ENCODE measurements around the gene VAV1. TPM values are rescaled to one million over a fixed set of nuclear protein-coding genes. Genes with fewer than 3 reads are reported as not detected.

VAV1 gene
- total RNA-seq, 1 experiment from 2014 or later: not detected

DNA sequence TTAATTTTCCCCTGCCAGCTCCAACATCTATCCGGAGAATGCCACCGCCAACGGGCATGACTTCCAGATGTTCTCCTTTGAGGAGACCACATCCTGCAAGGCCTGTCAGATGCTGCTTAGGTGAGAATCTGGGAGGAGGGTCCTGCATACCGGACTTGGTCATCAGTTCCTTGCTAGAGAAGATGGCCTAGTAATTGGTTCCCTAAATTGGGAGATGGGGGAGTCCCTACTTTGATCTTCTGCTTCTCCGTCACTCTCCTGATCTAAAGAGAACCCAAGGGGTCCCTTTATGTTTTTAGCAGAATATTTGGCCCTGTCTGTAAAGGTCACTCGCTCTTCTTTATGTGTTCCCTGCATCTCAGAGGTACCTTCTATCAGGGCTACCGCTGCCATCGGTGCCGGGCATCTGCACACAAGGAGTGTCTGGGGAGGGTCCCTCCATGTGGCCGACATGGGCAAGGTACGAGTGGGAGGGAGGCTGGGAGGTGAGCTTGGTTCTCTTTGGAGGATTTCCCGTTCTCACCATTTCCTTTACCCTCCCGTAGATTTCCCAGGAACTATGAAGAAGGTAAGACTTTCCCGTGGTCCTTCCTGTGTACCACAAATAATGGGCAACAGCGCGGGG, 60.8 kb downstream of the VAV1 start:
- Histone ChIP-seq H3K4me3 (ENCODE audit: low read depth, low read length) (no peak overlapping the region), H3K4me1 (no peaks in the 10 kb centered on the region), H3K9me3 (0 out of 2 replicates have a peak, but pooled peaks cover 3% of the 10 kb centered on the region), H3K27me3 (replicated peaks; ENCODE audit: control insufficient read depth, insufficient read depth, low read length) (no peaks in the 10 kb centered on the region), H3K36me3 (ENCODE audit: control insufficient read depth, insufficient read depth, low read length) (no peaks in the 10 kb centered on the region)
- Mint-ChIP-seq H3K27ac (ENCODE audit: unreplicated experiment) (no peak overlapping the region), H3K27me3 (ENCODE audit: insufficient read depth, unreplicated experiment) (peaks cover 12% of the 10 kb centered on the region), H3K4me3 (ENCODE audit: unreplicated experiment) (no peak overlapping the region), H3K4me1 (ENCODE audit: low read depth, unreplicated experiment) (no peaks in the 10 kb centered on the region), H3K9me3 (ENCODE audit: unreplicated experiment) (peaks cover 10% of the 10 kb centered on the region), H3K36me3 (ENCODE audit: insufficient read depth, unreplicated experiment) (no peaks in the 10 kb centered on the region)
- no peak for DNase-seq
- intact Hi-C loops (cut with micrococcal nuclease; ENCODE audit: unreplicated experiment): no loop called here
- no TSS peak for BruUV-seq (replicated peaks)
- POLR2A ChIA-PET: no interaction called here
- CTCF ChIA-PET: no interaction called here
- TF ChIP-seq, protein P1, sequence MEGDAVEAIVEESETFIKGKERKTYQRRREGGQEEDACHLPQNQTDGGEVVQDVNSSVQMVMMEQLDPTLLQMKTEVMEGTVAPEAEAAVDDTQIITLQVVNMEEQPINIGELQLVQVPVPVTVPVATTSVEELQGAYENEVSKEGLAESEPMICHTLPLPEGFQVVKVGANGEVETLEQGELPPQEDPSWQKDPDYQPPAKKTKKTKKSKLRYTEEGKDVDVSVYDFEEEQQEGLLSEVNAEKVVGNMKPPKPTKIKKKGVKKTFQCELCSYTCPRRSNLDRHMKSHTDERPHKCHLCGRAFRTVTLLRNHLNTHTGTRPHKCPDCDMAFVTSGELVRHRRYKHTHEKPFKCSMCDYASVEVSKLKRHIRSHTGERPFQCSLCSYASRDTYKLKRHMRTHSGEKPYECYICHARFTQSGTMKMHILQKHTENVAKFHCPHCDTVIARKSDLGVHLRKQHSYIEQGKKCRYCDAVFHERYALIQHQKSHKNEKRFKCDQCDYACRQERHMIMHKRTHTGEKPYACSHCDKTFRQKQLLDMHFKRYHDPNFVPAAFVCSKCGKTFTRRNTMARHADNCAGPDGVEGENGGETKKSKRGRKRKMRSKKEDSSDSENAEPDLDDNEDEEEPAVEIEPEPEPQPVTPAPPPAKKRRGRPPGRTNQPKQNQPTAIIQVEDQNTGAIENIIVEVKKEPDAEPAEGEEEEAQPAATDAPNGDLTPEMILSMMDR (IDR thresholded peaks at IDR 0.05; ENCODE audit: insufficient read depth in 1 of 2, low read depth in 1 of 2, low read length in 1 of 2, severe bottlenecking in 1 of 2, unreplicated experiment in 1 of 2): no peak

- DNase-seq: no peak
- BruUV-seq (replicated peaks): no TSS peak
- ChIA-PET CTCF (no interaction called here), POLR2A (no interaction called here)
- Mint-ChIP-seq H3K27me3 (ENCODE audit: insufficient read depth, unreplicated experiment) (peaks cover 15% of the 10 kb centered on the region), H3K4me1 (ENCODE audit: low read depth, unreplicated experiment) (no peaks in the 10 kb centered on the region), H3K36me3 (ENCODE audit: insufficient read depth, unreplicated experiment) (no peaks in the 10 kb centered on the region), H3K27ac (ENCODE audit: unreplicated experiment) (no peak overlapping the region), H3K9me3 (ENCODE audit: unreplicated experiment) (peaks cover 3% of the 10 kb centered on the region), H3K4me3 (ENCODE audit: unreplicated experiment) (no peak overlapping the region)
- intact Hi-C loops (cut with micrococcal nuclease; ENCODE audit: unreplicated experiment): no loop called here
- H3K4me1 ChIP-seq: no peaks in the 10 kb centered on the region
- H3K4me3 ChIP-seq (ENCODE audit: low read depth, low read length): no peak overlapping the region
- no peaks in the 10 kb centered on the region for H3K36me3 ChIP-seq (ENCODE audit: control insufficient read depth, insufficient read depth, low read length)
- H3K27me3 ChIP-seq (replicated peaks; ENCODE audit: control insufficient read depth, insufficient read depth, low read length): no peaks in the 10 kb centered on the region
- no peaks in the 10 kb centered on the region for H3K9me3 ChIP-seq
- TF ChIP-seq, protein P1 (IDR thresholded peaks at IDR 0.05; ENCODE audit: insufficient read depth in 1 of 2, low read depth in 1 of 2, low read length in 1 of 2, severe bottlenecking in 1 of 2, unreplicated experiment in 1 of 2): no peak
Observed at GRCh38 chr19:6834433-6834832, 61.9 kb downstream of the VAV1 start.

- Histone ChIP-seq H3K4me1 (no peaks in the 10 kb centered on the region), H3K27me3 (replicated peaks; ENCODE audit: control insufficient read depth, insufficient read depth, low read length) (no peaks in the 10 kb centered on the region), H3K36me3 (ENCODE audit: control insufficient read depth, insufficient read depth, low read length) (no peaks in the 10 kb centered on the region), H3K9me3 (no peaks in the 10 kb centered on the region), H3K4me3 (ENCODE audit: low read depth, low read length) (no peak overlapping the region)
- POLR2A ChIA-PET: no interaction called here
- Mint-ChIP-seq H3K27ac (ENCODE audit: unreplicated experiment) (no peak overlapping the region), H3K36me3 (ENCODE audit: insufficient read depth, unreplicated experiment) (no peaks in the 10 kb centered on the region), H3K27me3 (ENCODE audit: insufficient read depth, unreplicated experiment) (peaks cover 15% of the 10 kb centered on the region), H3K9me3 (ENCODE audit: unreplicated experiment) (no peaks in the 10 kb centered on the region), H3K4me3 (ENCODE audit: unreplicated experiment) (no peak overlapping the region), H3K4me1 (ENCODE audit: low read depth, unreplicated experiment) (no peaks in the 10 kb centered on the region)
- intact Hi-C loops (cut with micrococcal nuclease; ENCODE audit: unreplicated experiment): no loop called here
- CTCF ChIA-PET: no interaction called here
- TF ChIP-seq, protein P1 (IDR thresholded peaks at IDR 0.05; ENCODE audit: insufficient read depth in 1 of 2, low read depth in 1 of 2, low read length in 1 of 2, severe bottlenecking in 1 of 2, unreplicated experiment in 1 of 2): no peak
- no TSS peak for BruUV-seq (replicated peaks)
- no peak for DNase-seq
Observed at GRCh38 chr19:6835501-6835900, 63.0 kb downstream of the VAV1 start.

All from Caco-2 (cell line).